HCT116 (cell line): Measurements from ENCODE around the gene GPR52. TPM values are rescaled to one million over a fixed set of nuclear protein-coding genes. Genes with fewer than 3 reads are reported as not detected.

Experiments
- ATAC-seq: fragments of 200-7000 bp; cut with Tn5 transposase; 2 replicates; pipeline ENCODE4 v1.9.1; 2020; ENCODE audit warnings: mild to moderate bottlenecking, moderate library complexity
- BruUV-seq: library from RNA; stranded (reverse); fragments of 400-500 nt; replicated peaks from 2 replicates; lab custom pipeline; 2021; lab: Mats Ljungman, UMichigan
- CTCF ChIA-PET: fragments of 300-600 bp; sonication (Branson Sonifier 250); formaldehyde crosslinking; loops from one replicate; lab custom pipeline; 2021; ENCODE audit warnings: antibody characterized with exemption; lab: Charles Lee
- POLR2A ChIA-PET: fragments of 300-600, 350-600 bp; sonication (Branson Sonifier 250); formaldehyde crosslinking; loops from one replicate; lab custom pipeline; 2021; ENCODE audit warnings: antibody characterized with exemption; lab: Charles Lee
- RAD21 ChIA-PET, 2 experiments: fragments of 300-600 bp; sonication (Branson Sonifier 250); formaldehyde crosslinking; loops; one replicate each; lab custom pipeline; 2023; ENCODE audit warnings: low total read pairs in 2 of 2; ENCODE audit not compliant: uncharacterized antibody in 2 of 2, unreplicated experiment in 2 of 2, low non-redundant PET in 1 of 2; lab: Charles Lee
- DNase-seq: peaks from one replicate; pipeline ENCODE4 v3.0.0-alpha.2; 2010; ENCODE audit warnings: low read depth, low spot score
- H2AFZ ChIP-seq: fragments of 200-600 bp; shearing (Covaris generic), sonication (generic); 2 replicates; pipeline ENCODE4 v1.6.1; 2017; ENCODE audit warnings: low read depth, mixed run types, mixed read lengths, antibody characterized with exemption, low read length; ENCODE audit not compliant: poor library complexity, severe bottlenecking
- H3K27ac ChIP-seq: 2 replicates; pipeline ENCODE4 v1.5.1; 2012; ENCODE audit warnings: low read depth, low read length
- H3K27me3 ChIP-seq: fragments of 200-600 bp; sonication (generic); 2 replicates; pipeline ENCODE4 v1.6.1; 2016; ENCODE audit warnings: mixed run types, low read length, mixed read lengths; ENCODE audit not compliant: insufficient read depth
- H3K36me3 ChIP-seq, 2 experiments: fragments of 200-500 bp in 1 of 2; fragments of 200-600 bp in 1 of 2; sonication (Bioruptor generic) in 1 of 2; sonication (generic) in 1 of 2; 2 replicates each; pipeline versions ENCODE4 v1.5.1 to v1.6.1; 2014 to 2016; ENCODE audit warnings: low read length in 2 of 2, inconsistent platforms in 1 of 2, mixed read lengths in 1 of 2, mixed run types in 1 of 2; ENCODE audit not compliant: insufficient read depth in 2 of 2, control insufficient read depth in 1 of 2
- H3K4me1 ChIP-seq, 2 experiments: fragments of 200-600 bp in 1 of 2; sonication (generic) in 1 of 2; 2 replicates each; pipeline versions ENCODE4 v1.5.1 to v1.6.1; 2012 to 2017; ENCODE audit warnings: low read length in 2 of 2, inconsistent platforms in 1 of 2, mild to moderate bottlenecking in 1 of 2, mixed read lengths in 1 of 2, mixed run types in 1 of 2, moderate library complexity in 1 of 2; ENCODE audit not compliant: insufficient read depth in 2 of 2, control insufficient read depth in 1 of 2
- H3K4me2 ChIP-seq: fragments of 200-600 bp; sonication (generic); 2 replicates; pipeline ENCODE4 v1.6.1; 2017; ENCODE audit warnings: mixed run types, low read length, mixed read lengths
- H3K4me3 ChIP-seq, 2 experiments: fragments of 200-600 bp in 1 of 2; sonication (generic) in 1 of 2; replicated peaks in 1 of 2; 2 replicates each; pipeline ENCODE4 v1.5.1; 2011 to 2016; ENCODE audit warnings: low read length in 2 of 2, control low read depth in 1 of 2, low read depth in 1 of 2, mild to moderate bottlenecking in 1 of 2, mixed read lengths in 1 of 2, mixed run types in 1 of 2
- H3K79me2 ChIP-seq: fragments of 200-600 bp; sonication (generic); 2 replicates; pipeline ENCODE4 v1.6.1; 2017; ENCODE audit warnings: mild to moderate bottlenecking, mixed run types, low read length, moderate library complexity, mixed read lengths; ENCODE audit not compliant: insufficient read depth
- H3K9ac ChIP-seq: fragments of 200-600 bp; sonication (generic); 2 replicates; pipeline ENCODE4 v1.6.1; 2016; ENCODE audit warnings: low read length, mixed read lengths
- H3K9me2 ChIP-seq: fragments of 200-600 bp; sonication (generic), shearing (Covaris generic); 2 replicates; pipeline ENCODE4 v1.6.1; 2017; ENCODE audit warnings: mixed run types, mild to moderate bottlenecking, moderate library complexity; ENCODE audit not compliant: insufficient read depth
- H3K9me3 ChIP-seq, 2 experiments: fragments of 200-500 bp in 1 of 2; fragments of 200-600 bp in 1 of 2; sonication (Bioruptor generic) in 1 of 2; sonication (generic) in 1 of 2; 2 replicates each; pipeline ENCODE4 v1.6.1; 2014 to 2017; ENCODE audit warnings: low read length in 2 of 2, mixed read lengths in 2 of 2, inconsistent platforms in 1 of 2, low read depth in 1 of 2, mild to moderate bottlenecking in 1 of 2, mixed run types in 1 of 2, moderate library complexity in 1 of 2; ENCODE audit not compliant: control insufficient read depth in 1 of 2, insufficient read depth in 1 of 2
- H4K20me1 ChIP-seq: fragments of 200-600 bp; sonication (generic), shearing (Covaris generic); 2 replicates; pipeline ENCODE4 v1.6.1; 2017; ENCODE audit warnings: mixed run types, mild to moderate bottlenecking, moderate library complexity; ENCODE audit not compliant: insufficient read depth
- CBX3 ChIP-seq: IDR thresholded peaks from 2 replicates; pipeline ENCODE4 v1.6.1; 2012; ENCODE audit warnings: low read depth
- EGR1 ChIP-seq: IDR thresholded peaks from 2 replicates; pipeline ENCODE4 v1.6.1; 2012; ENCODE audit warnings: low read depth
- ELF1 ChIP-seq: IDR thresholded peaks from 2 replicates; pipeline ENCODE4 v1.6.1; 2012; ENCODE audit warnings: low read depth, borderline replicate concordance
- EZH2 ChIP-seq: fragments of 200-600 bp; sonication (generic); IDR thresholded peaks from 2 replicates; pipeline ENCODE4 v1.6.1; 2017; ENCODE audit warnings: antibody characterized with exemption, mixed run types
- EZH2phosphoT487 ChIP-seq: fragments of 200-600 bp; IDR thresholded peaks from 2 replicates; pipeline ENCODE4 v1.6.1; 2018; ENCODE audit warnings: antibody characterized with exemption, borderline replicate concordance
- FOSL1 ChIP-seq: IDR thresholded peaks from 2 replicates; pipeline ENCODE4 v1.6.1; 2012; ENCODE audit warnings: low read depth
- JUND ChIP-seq: IDR thresholded peaks from 2 replicates; pipeline ENCODE4 v1.6.1; 2012
- RAD21 ChIP-seq: IDR thresholded peaks from 2 replicates; pipeline ENCODE4 v1.6.1; 2012; ENCODE audit warnings: low read depth, mild to moderate bottlenecking
- TCF7L2 ChIP-seq: IDR thresholded peaks from 2 replicates; pipeline ENCODE4 v1.7.0; 2011; ENCODE audit warnings: borderline replicate concordance, inconsistent platforms; ENCODE audit not compliant: insufficient read depth, insufficient read length; ENCODE audit errors: extremely low read depth
- YY1 ChIP-seq: IDR thresholded peaks from 2 replicates; pipeline ENCODE4 v1.6.1; 2011; ENCODE audit warnings: low read length, low read depth, moderate library complexity, mild to moderate bottlenecking; ENCODE audit not compliant: insufficient replicate concordance; ENCODE audit errors: extremely low read depth
- ZBTB33 ChIP-seq: IDR thresholded peaks from 2 replicates; pipeline ENCODE4 v1.6.1; 2011; ENCODE audit warnings: mild to moderate bottlenecking, low read length, moderate library complexity; ENCODE audit not compliant: insufficient replicate concordance; ENCODE audit errors: extremely low read depth
- ZFX ChIP-seq: fragments of 450-650 bp; IDR thresholded peaks from 2 replicates; pipeline ENCODE4 v1.6.1; 2017
- intact Hi-C: fragments of 100-400 bp; cut with micrococcal nuclease; formaldehyde crosslinking; loops from 2 replicates; pipeline ENCODE4 v1.10.0; 2022
- total RNA-seq: library from RNA; stranded (reverse); gene quantifications from one replicate; pipeline ENCODE4 v1.2.1, GENCODE V29; 2021; ENCODE audit not compliant: unreplicated experiment
- TF ChIP-seq, protein P1 (sequence below): IDR thresholded peaks from 2 replicates; pipeline ENCODE4 v1.6.1; 2012

The GPR52 gene
- total RNA-seq, 1 experiment from 2014 or later, result 0.34 TPM

GRCh38 chr1:174445817-174446216 lies 1.9 kb upstream of the GPR52 start:
- no peak for TF ChIP-seq YY1
- TF ChIP-seq RAD21, result no peak
- no peak for TF ChIP-seq TCF7L2
- no peak for TF ChIP-seq CBX3
- TF ChIP-seq, protein P1, sequence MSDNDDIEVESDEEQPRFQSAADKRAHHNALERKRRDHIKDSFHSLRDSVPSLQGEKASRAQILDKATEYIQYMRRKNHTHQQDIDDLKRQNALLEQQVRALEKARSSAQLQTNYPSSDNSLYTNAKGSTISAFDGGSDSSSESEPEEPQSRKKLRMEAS, result no peak
- no peak for TF ChIP-seq ZFX
- TF ChIP-seq ELF1, result no peak
- no peak for TF ChIP-seq EGR1
- TF ChIP-seq JUND, result no peak
- no peak for TF ChIP-seq ZBTB33
- TF ChIP-seq FOSL1, result no peak
- TF ChIP-seq EZH2phosphoT487, result no peak
- TF ChIP-seq EZH2, result no peak
- TF ChIP-seq, all 23 proteins: peak for 0
- BruUV-seq, result no TSS peak
- Histone ChIP-seq H4K20me1 (no peaks in the 10 kb centered on the region), H3K9me3 (no peaks in the 10 kb centered on the region), H3K27me3 (no peaks in the 10 kb centered on the region), H3K4me3 (no peak overlapping the region), H3K36me3 (no peaks in the 10 kb centered on the region), H3K4me2 (no peak overlapping the region), H2AFZ (no peak overlapping the region), H3K9me2 (0 out of 2 replicates have a peak, but pooled peaks cover 2% of the 10 kb centered on the region), H3K79me2 (no peaks in the 10 kb centered on the region), H3K9ac (no peak overlapping the region), H3K4me1 (no peaks in the 10 kb centered on the region), H3K27ac (no peak overlapping the region)
- ATAC-seq, result no peak
- intact Hi-C loops, result no loop called here
- ChIA-PET RAD21 (no interaction called here), CTCF (no interaction called here), POLR2A (no interaction called here)
- no peak for DNase-seq
